Nephron progenitor cell (in vitro differentiated cells): ENCODE data around the gene PTPRS.
A peak's percentile ranks its signal among the peaks of the same experiment; 100 is the strongest.
"Not testable (repeated sequence)": the region's sequence is repeated elsewhere in the genome, so short reads cannot be mapped to it uniquely, and the experiment has no call there.

Source experiments
- DNase-seq: peaks from one replicate; pipeline ENCODE4 v3.0.0; 2021
- H3K27ac Mint-ChIP-seq: 2 replicates; pipeline ENCODE4 v1.8.0; 2021; ENCODE audit warnings: mild to moderate bottlenecking, moderate library complexity, mixed read lengths
- H3K27me3 Mint-ChIP-seq: 2 replicates; pipeline ENCODE4 v1.8.0; 2021; ENCODE audit warnings: mild to moderate bottlenecking, low read depth, mixed read lengths; ENCODE audit not compliant: poor library complexity
- H3K36me3 Mint-ChIP-seq: 2 replicates; pipeline ENCODE4 v1.8.0; 2021; ENCODE audit warnings: low read depth, mixed read lengths
- H3K4me1 Mint-ChIP-seq: 2 replicates; pipeline ENCODE4 v1.8.0; 2021; ENCODE audit warnings: mixed read lengths
- H3K4me3 Mint-ChIP-seq: 2 replicates; pipeline ENCODE4 v1.8.0; 2021; ENCODE audit warnings: mild to moderate bottlenecking, moderate library complexity, mixed read lengths
- H3K9me3 Mint-ChIP-seq: 2 replicates; pipeline ENCODE4 v1.8.0; 2021; ENCODE audit warnings: mild to moderate bottlenecking, moderate library complexity, mixed read lengths
- CTCF ChIP-seq: fragments of 200-600 bp; sonication (generic); IDR thresholded peaks from 2 replicates; pipeline ENCODE4 v1.5.0; 2021; ENCODE audit warnings: antibody characterized with exemption

PTPRS gene

GRCh38 chr19:5364674-5365073, 24.1 kb upstream of the PTPRS start:
- H3K27ac Mint-ChIP-seq = no peak overlapping the region
- no peak for DNase-seq
- no peaks in the 10 kb centered on the region for H3K36me3 Mint-ChIP-seq

GRCh38 chr19:5361839-5362238, 21.2 kb upstream of the PTPRS start:
- H3K9me3 Mint-ChIP-seq, DNase-seq, H3K36me3 Mint-ChIP-seq, H3K4me1 Mint-ChIP-seq, H3K4me3 Mint-ChIP-seq, H3K27ac Mint-ChIP-seq: not testable (repeated sequence)
- peaks cover 22% of the 10 kb centered on the region for H3K27me3 Mint-ChIP-seq

More at GRCh38 chr19:5364674-5365073, 24.1 kb upstream of the PTPRS start:
- no peaks in the 10 kb centered on the region for H3K4me1 Mint-ChIP-seq
- H3K27me3 Mint-ChIP-seq = peaks cover 4% of the 10 kb centered on the region
- TF ChIP-seq CTCF = no peak
- peaks cover 3% of the 10 kb centered on the region for H3K9me3 Mint-ChIP-seq
- H3K4me3 Mint-ChIP-seq = no peak overlapping the region

DNA sequence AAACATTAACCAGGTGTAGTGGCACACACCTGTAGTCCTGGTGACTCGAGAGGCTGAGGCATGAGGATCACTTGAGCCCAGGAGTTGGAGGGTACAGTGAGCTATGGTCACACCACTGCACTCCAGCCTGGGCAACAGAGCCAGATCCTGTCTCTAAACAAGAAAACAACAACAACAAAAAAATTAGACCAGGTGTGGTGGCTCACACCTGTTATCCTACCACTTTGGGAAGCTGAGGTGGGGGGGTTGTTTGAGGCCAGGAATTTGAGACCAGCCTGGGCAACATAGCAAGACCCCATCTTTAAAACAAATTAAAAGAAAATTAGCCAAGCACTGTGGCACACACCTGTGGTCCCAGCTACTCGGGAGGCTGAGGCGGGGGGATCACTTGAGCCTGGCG, 20.8 kb upstream of the PTPRS start:
- H3K27me3 Mint-ChIP-seq = peaks cover 24% of the 10 kb centered on the region

GRCh38 chr19:5360003-5360780, 19.6 kb upstream of the PTPRS start:
- no peak overlapping the region for H3K27ac Mint-ChIP-seq
- H3K4me3 Mint-ChIP-seq = no peak overlapping the region
- no peaks in the 10 kb centered on the region for H3K4me1 Mint-ChIP-seq

More for the DNA sequence above, 20.8 kb upstream of the PTPRS start:
- Mint-ChIP-seq H3K4me1 (no peaks in the 10 kb centered on the region), H3K27ac (no peak overlapping the region), H3K36me3 (no peaks in the 10 kb centered on the region), H3K4me3 (no peak overlapping the region), H3K9me3 (peaks cover 3% of the 10 kb centered on the region)
- TF ChIP-seq CTCF = no peak
- no peak for DNase-seq

GRCh38 chr19:5358173-5358800, 17.7 kb upstream of the PTPRS start:
- peaks cover 39% of the 10 kb centered on the region for H3K27me3 Mint-ChIP-seq
- H3K27ac Mint-ChIP-seq = no peak overlapping the region
- no peaks in the 10 kb centered on the region for H3K36me3 Mint-ChIP-seq
- H3K4me3 Mint-ChIP-seq = no peak overlapping the region
- peaks cover 3% of the 10 kb centered on the region for H3K9me3 Mint-ChIP-seq
- H3K4me1 Mint-ChIP-seq = no peaks in the 10 kb centered on the region
- no peak for TF ChIP-seq CTCF
- DNase-seq = no peak

More at GRCh38 chr19:5360003-5360780, 19.6 kb upstream of the PTPRS start:
- no peak for TF ChIP-seq CTCF
- Mint-ChIP-seq H3K27me3 (peaks cover 35% of the 10 kb centered on the region), H3K36me3 (no peaks in the 10 kb centered on the region), H3K9me3 (peaks cover 3% of the 10 kb centered on the region)
- DNase-seq = no peak

- peaks cover 39% of the 10 kb centered on the region for H3K27me3 Mint-ChIP-seq
- peaks cover under 1% of the 10 kb centered on the region for H3K4me1 Mint-ChIP-seq
- H3K36me3 Mint-ChIP-seq = no peaks in the 10 kb centered on the region
- H3K9me3 Mint-ChIP-seq = peaks cover 3% of the 10 kb centered on the region
- TF ChIP-seq CTCF = no peak
- no peak overlapping the region for H3K4me3 Mint-ChIP-seq
- no peak for DNase-seq
- peak overlapping the region; percentile 71 for H3K27ac Mint-ChIP-seq
Measured at GRCh38 chr19:5357584-5357983, 17.0 kb upstream of the PTPRS start.
